ENCODE results near the gene ANKRD33B. TPM values are rescaled to one million over a fixed set of nuclear protein-coding genes. Genes with fewer than 3 reads are reported as not detected.

The ANKRD33B gene
- total RNA-seq, 1 donor from 2014 or later = 2.2 TPM

DNA sequence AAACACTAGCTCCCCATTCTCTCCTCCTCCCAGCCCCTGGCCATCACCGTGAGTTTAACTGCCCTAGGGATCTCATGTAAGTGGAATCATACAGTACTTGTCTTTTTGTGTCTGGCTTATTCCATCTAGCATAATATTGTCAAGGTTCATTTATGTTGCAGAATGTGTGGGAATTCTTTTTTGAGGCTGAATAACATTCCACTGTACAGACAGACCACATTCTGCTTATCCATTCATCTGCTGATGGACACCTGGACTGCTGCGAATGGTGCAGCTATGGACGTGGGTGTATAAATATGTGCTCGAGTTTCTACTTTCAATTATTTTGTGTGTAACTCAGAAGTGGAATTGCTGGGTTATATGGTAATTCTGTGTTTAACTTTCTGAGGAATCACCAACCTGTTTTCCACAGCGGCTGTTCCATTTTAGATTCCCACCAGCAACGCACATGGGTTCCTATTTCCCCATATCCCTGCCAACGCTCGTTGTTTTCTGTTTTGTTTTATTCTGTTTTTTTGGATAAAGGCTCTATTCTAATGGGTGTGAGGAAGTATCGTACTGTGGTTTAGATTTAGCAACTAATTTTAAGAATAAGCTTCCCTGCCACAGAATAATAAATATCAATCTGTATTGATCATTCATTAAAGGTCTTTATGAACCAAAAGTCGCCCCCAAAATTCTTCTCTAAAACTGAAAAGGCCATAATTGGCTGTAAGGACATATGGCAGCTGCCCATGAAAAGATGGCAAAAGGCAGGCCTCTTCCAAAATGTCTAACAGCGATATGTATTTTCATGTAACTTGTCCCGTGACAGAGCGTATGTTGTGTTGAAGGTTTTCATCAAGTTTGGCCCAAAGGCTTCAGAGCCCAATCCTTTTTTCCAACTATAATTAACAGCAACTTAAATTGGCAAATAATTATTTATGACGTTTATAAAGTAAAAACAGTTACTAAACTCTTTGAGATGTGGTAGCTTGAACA lies 126.9 kb downstream of the ANKRD33B start:
- Histone ChIP-seq H3K4me2 (no peak overlapping the region), H4K20me1 (ENCODE audit: low read depth) (peaks cover 14% of the 10 kb centered on the region), H3K4me1 (no peaks in the 10 kb centered on the region), H3K36me3 (no peaks in the 10 kb centered on the region), H3K79me2 (ENCODE audit: low read depth) (no peaks in the 10 kb centered on the region), H3K27me3 (no peaks in the 10 kb centered on the region), H3F3A (ENCODE audit: low read depth) (peaks cover 3% of the 10 kb centered on the region), H3K4me3 (no peak overlapping the region), H3K9me3 (ENCODE audit: low read depth) (no peaks in the 10 kb centered on the region), H3K9ac (no peak overlapping the region), H2AFZ (replicated peaks) (no peak overlapping the region), H3K27ac (no peak overlapping the region)
- peaks cover 29% of the 10 kb centered on the region for H3K36me3 Mint-ChIP-seq
- no peak overlapping the region for H3K27ac Mint-ChIP-seq
- peaks cover 14% of the 10 kb centered on the region for H3K9me3 Mint-ChIP-seq
- DNase-seq (ENCODE audit: low spot score) = no peak
- no peak overlapping the region for H3K4me3 Mint-ChIP-seq
- peaks cover 4% of the 10 kb centered on the region for H3K27me3 Mint-ChIP-seq (ENCODE audit: insufficient read depth, low read depth)
- TF ChIP-seq EZH2phosphoT487 (IDR thresholded peaks at IDR 0.05) (no peak), EZH2 (IDR thresholded peaks at IDR 0.05) (no peak)
- TF ChIP-seq, protein P1, sequence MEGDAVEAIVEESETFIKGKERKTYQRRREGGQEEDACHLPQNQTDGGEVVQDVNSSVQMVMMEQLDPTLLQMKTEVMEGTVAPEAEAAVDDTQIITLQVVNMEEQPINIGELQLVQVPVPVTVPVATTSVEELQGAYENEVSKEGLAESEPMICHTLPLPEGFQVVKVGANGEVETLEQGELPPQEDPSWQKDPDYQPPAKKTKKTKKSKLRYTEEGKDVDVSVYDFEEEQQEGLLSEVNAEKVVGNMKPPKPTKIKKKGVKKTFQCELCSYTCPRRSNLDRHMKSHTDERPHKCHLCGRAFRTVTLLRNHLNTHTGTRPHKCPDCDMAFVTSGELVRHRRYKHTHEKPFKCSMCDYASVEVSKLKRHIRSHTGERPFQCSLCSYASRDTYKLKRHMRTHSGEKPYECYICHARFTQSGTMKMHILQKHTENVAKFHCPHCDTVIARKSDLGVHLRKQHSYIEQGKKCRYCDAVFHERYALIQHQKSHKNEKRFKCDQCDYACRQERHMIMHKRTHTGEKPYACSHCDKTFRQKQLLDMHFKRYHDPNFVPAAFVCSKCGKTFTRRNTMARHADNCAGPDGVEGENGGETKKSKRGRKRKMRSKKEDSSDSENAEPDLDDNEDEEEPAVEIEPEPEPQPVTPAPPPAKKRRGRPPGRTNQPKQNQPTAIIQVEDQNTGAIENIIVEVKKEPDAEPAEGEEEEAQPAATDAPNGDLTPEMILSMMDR (IDR thresholded peaks at IDR 0.05) = no peak
- peaks cover 8% of the 10 kb centered on the region for H3K4me1 Mint-ChIP-seq

DNA sequence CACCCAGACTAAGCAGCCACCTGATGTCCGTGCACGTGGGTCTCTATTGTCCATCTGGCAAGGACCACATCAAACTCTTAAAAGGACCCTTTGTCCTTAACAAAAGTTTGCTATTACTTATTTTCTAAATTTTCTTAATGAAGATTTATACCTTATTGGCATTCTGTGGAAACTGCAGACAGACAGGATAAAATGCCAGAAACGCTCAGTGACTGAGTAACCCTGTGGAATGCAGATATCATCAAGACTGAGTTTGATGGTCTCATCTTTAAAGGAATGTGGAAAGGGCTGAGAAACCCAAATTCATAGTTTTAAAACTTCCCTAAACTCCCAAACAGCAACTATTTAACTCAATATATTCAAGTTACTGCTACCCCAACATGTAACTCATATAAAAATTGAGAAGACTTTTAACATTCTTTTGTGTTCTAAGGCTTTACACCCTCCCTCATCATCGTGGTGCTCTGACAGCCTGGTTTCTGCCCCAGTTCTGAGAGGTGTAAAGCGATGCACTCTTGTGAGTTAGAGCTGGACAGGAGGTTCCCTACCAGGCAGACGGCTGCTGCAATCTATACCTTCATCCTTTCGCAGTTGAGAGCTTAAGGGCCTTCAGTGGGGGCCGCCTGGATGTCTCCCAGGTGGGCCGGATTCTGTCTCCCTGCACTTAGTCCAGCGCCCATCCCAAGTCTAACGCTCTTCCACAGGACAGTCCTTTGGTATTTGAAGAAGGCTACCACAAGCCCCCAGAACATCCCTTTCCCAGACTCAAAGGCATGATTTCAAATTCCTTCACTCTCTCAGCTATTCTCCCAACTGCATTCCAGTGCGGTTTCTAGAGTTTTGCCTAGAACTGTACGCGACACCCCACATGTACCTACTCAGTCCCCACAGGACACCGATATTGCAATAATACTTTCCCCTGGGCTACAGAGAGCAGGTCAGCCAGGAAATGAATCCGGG lies 128.2 kb downstream of the ANKRD33B start:
- peaks cover 4% of the 10 kb centered on the region for H3K27me3 Mint-ChIP-seq (ENCODE audit: insufficient read depth, low read depth)
- no peaks in the 10 kb centered on the region for H3K4me1 ChIP-seq
- H3K9me3 Mint-ChIP-seq = peaks cover 5% of the 10 kb centered on the region
- no peak overlapping the region for H3K4me3 ChIP-seq
- no peaks in the 10 kb centered on the region for H3K9me3 ChIP-seq (ENCODE audit: low read depth)
- H3F3A ChIP-seq (ENCODE audit: low read depth) = peaks cover 3% of the 10 kb centered on the region
- peaks cover 17% of the 10 kb centered on the region for H3K4me1 Mint-ChIP-seq
- no peak for DNase-seq (ENCODE audit: low spot score)
- no peak overlapping the region for H3K27ac Mint-ChIP-seq
- peaks cover 19% of the 10 kb centered on the region for H3K36me3 Mint-ChIP-seq
- no peaks in the 10 kb centered on the region for H3K36me3 ChIP-seq
- H2AFZ ChIP-seq (replicated peaks) = no peak overlapping the region
- no peak overlapping the region for H3K4me3 Mint-ChIP-seq
- no peaks in the 10 kb centered on the region for H3K27me3 ChIP-seq
- H3K4me2 ChIP-seq = no peak overlapping the region
- H3K79me2 ChIP-seq (ENCODE audit: low read depth) = no peaks in the 10 kb centered on the region
- no peak overlapping the region for H3K27ac ChIP-seq
- peaks cover 14% of the 10 kb centered on the region for H4K20me1 ChIP-seq (ENCODE audit: low read depth)
- TF ChIP-seq EZH2 (IDR thresholded peaks at IDR 0.05) (no peak), EZH2phosphoT487 (IDR thresholded peaks at IDR 0.05) (no peak)
- TF ChIP-seq, protein P1 (IDR thresholded peaks at IDR 0.05) = no peak
- no peak overlapping the region for H3K9ac ChIP-seq

DNA sequence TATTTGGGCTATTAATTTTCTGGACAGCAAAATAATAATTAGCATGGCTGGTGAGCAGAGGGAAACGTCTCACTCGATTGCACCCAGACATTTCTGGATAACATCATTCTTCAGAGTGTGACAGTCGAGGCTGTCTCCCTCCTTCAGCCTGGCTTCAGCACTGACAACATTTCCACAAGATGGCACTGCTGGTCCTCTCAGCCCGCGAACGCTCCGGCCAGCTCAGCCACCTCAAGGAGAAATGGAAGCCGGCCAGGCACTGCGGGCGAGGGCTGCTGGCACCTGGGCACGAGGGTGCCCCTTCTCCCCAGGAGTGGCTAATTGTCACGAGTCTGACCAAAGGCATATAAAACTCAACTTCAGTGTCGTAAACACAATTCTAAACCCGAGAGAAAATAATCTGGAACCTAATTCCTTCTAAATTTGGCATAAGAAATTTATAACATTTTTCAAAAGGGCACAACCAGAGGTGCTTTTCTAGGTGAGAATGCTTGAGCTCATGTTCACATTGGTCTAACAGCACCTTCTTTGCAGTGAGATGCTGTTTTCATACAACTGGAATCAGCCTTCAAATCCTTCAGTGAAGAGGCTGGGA lies 131.3 kb downstream of the ANKRD33B start:
- peaks cover 20% of the 10 kb centered on the region for H3K4me1 Mint-ChIP-seq
- no peak overlapping the region for H3K4me3 ChIP-seq
- H3K9ac ChIP-seq = no peak overlapping the region
- no peak overlapping the region for H3K4me3 Mint-ChIP-seq
- peak; percentile 72 for DNase-seq (ENCODE audit: low spot score)
- TF ChIP-seq EZH2phosphoT487 (IDR thresholded peaks at IDR 0.05) = no peak
- TF ChIP-seq, protein P1 (IDR thresholded peaks at IDR 0.05) = peak; percentile 78
- TF ChIP-seq EZH2 (IDR thresholded peaks at IDR 0.05) = no peak
- H2AFZ ChIP-seq (replicated peaks) = no peak overlapping the region
- H3K79me2 ChIP-seq (ENCODE audit: low read depth) = no peaks in the 10 kb centered on the region
- H3K4me2 ChIP-seq = no peak overlapping the region
- H3K27ac Mint-ChIP-seq = no peak overlapping the region
- H3K27me3 Mint-ChIP-seq (ENCODE audit: insufficient read depth, low read depth) = peaks cover 4% of the 10 kb centered on the region
- no peaks in the 10 kb centered on the region for H3K9me3 Mint-ChIP-seq
- peaks cover 24% of the 10 kb centered on the region for H4K20me1 ChIP-seq (ENCODE audit: low read depth)
- H3F3A ChIP-seq (ENCODE audit: low read depth) = no peaks in the 10 kb centered on the region
- H3K27me3 ChIP-seq = no peaks in the 10 kb centered on the region
- peaks cover 7% of the 10 kb centered on the region for H3K36me3 Mint-ChIP-seq
- no peaks in the 10 kb centered on the region for H3K4me1 ChIP-seq
- H3K9me3 ChIP-seq (ENCODE audit: low read depth) = no peaks in the 10 kb centered on the region
- no peaks in the 10 kb centered on the region for H3K36me3 ChIP-seq
- H3K27ac ChIP-seq = no peak overlapping the region

Measured in neural progenitor cell (in vitro differentiated cells).